Activated CD8-positive, alpha-beta memory T cell treated with anti-CD3 and anti-CD28 coated beads for 36 hours (primary cell): ENCODE data around the gene ASXL2. TPM values are rescaled to one million over a fixed set of nuclear protein-coding genes. Genes with fewer than 3 reads are reported as not detected.
"Not testable (repeated sequence)": the region's sequence is repeated elsewhere in the genome, so short reads cannot be mapped to it uniquely, and the experiment has no call there.

Experiments used
- CTCF ChIA-PET: fragments of 350-600 bp; sonication (Branson Sonifier 250); formaldehyde crosslinking; loops from one replicate; lab custom pipeline; 2021; ENCODE audit warnings: antibody characterized with exemption; lab: Charles Lee
- POLR2A ChIA-PET: fragments of 350-600 bp; sonication (Branson Sonifier 250); formaldehyde crosslinking; loops from one replicate; lab custom pipeline; 2021; ENCODE audit warnings: antibody characterized with exemption; lab: Charles Lee
- total RNA-seq, 2 experiments: library from RNA; stranded (reverse); gene quantifications; one replicate each; pipeline ENCODE4 v1.2.3, GENCODE V29; 2021

ASXL2 gene
- total RNA-seq, 2 experiments from 2014 or later, result 84.2 to 84.7 TPM

GRCh38 chr2:25735835-25736234 lies 142.5 kb downstream of the ASXL2 start:
- POLR2A ChIA-PET, result no interaction called here
- CTCF ChIA-PET, result no interaction called here

GRCh38 chr2:25728559-25728958 lies 149.7 kb downstream of the ASXL2 start:
- CTCF ChIA-PET, result no interaction called here
- POLR2A ChIA-PET, result no interaction called here

- ChIA-PET CTCF (no interaction called here), POLR2A (no interaction called here)
Observed at GRCh38 chr2:25726522-25726921, 151.8 kb downstream of the ASXL2 start.

- ChIA-PET CTCF (no interaction called here), POLR2A (no interaction called here)
Observed at GRCh38 chr2:25725877-25726276, 152.4 kb downstream of the ASXL2 start.

GRCh38 chr2:25724756-25725155 lies 153.5 kb downstream of the ASXL2 start:
- CTCF ChIA-PET, result no interaction called here

GRCh38 chr2:25722224-25722623 lies 156.1 kb downstream of the ASXL2 start:
- CTCF ChIA-PET, result interaction anchor here (0.5 kb wide), 1 partner anchor 510 kb away, joined by 3 read pairs; no protein-coding TSS in a partner anchor

More at GRCh38 chr2:25724756-25725155, 153.5 kb downstream of the ASXL2 start:
- POLR2A ChIA-PET, result no interaction called here

GRCh38 chr2:25720575-25720974 lies 157.7 kb downstream of the ASXL2 start:
- POLR2A ChIA-PET, result no interaction called here
- CTCF ChIA-PET, result no interaction called here

More at GRCh38 chr2:25722224-25722623, 156.1 kb downstream of the ASXL2 start:
- POLR2A ChIA-PET, result no interaction called here

GRCh38 chr2:25714740-25715139 lies 163.5 kb downstream of the ASXL2 start:
- ChIA-PET CTCF (no interaction called here), POLR2A (no interaction called here)

- ChIA-PET CTCF (no interaction called here), POLR2A (no interaction called here)
Observed at GRCh38 chr2:25712455-25712854, 165.8 kb downstream of the ASXL2 start.

- ChIA-PET POLR2A (interaction anchor here (0.6 kb wide), 1 partner anchor 170 kb away, joined by 3 read pairs; no protein-coding TSS in a partner anchor), CTCF (interaction anchor here (1.7 kb wide), 1 partner anchor 105 kb away, joined by 4 read pairs; no protein-coding TSS in a partner anchor)
Observed at GRCh38 chr2:25711675-25712354, 166.5 kb downstream of the ASXL2 start.

- ChIA-PET POLR2A (no interaction called here), CTCF (interaction anchor here (0.7 to 1.7 kb wide), 3 partner anchors 10 to 145 kb away, joined by 3 to 4 read pairs (median 3); no protein-coding TSS in a partner anchor)
Observed at GRCh38 chr2:25710750-25711149, 167.5 kb downstream of the ASXL2 start.

- ChIA-PET POLR2A (no interaction called here), CTCF (no interaction called here)
Observed at GRCh38 chr2:25709349-25709748, 168.9 kb downstream of the ASXL2 start.

GRCh38 chr2:25707927-25708590 lies 170.2 kb downstream of the ASXL2 start:
- ChIA-PET CTCF (interaction anchor here (0.5 to 1.0 kb wide), 2 partner anchors 16 to 100 kb away, joined by 3 to 5 read pairs; no protein-coding TSS in a partner anchor), POLR2A (no interaction called here)

- CTCF ChIA-PET, POLR2A ChIA-PET: not testable (repeated sequence)
Observed at GRCh38 chr2:25705575-25705974, 172.7 kb downstream of the ASXL2 start.

- ChIA-PET CTCF (interaction anchor here (0.9 kb wide), 1 partner anchor 95 kb away, joined by 4 read pairs; no protein-coding TSS in a partner anchor), POLR2A (interaction anchor here (0.6 kb wide), 2 partner anchors 38 to 392 kb away, joined by 3 to 5 read pairs; no protein-coding TSS in a partner anchor)
Observed at GRCh38 chr2:25701801-25702200, 176.5 kb downstream of the ASXL2 start.

- POLR2A ChIA-PET, result no interaction called here
Observed at GRCh38 chr2:25700221-25700660, 178.0 kb downstream of the ASXL2 start.

GRCh38 chr2:25699216-25699615 lies 179.1 kb downstream of the ASXL2 start:
- ChIA-PET CTCF (interaction anchor here (0.6 to 2.2 kb wide), 2 partner anchors 92 to 1651 kb away, joined by 3 to 7 read pairs; no protein-coding TSS in a partner anchor), POLR2A (no interaction called here)

More at GRCh38 chr2:25700221-25700660, 178.0 kb downstream of the ASXL2 start:
- CTCF ChIA-PET, result interaction anchor here (0.8 to 2.2 kb wide), 6 partner anchors 9 to 94 kb away, joined by 3 to 7 read pairs (median 3); no protein-coding TSS in a partner anchor

- ChIA-PET CTCF (interaction anchor here (1.1 to 2.2 kb wide), 2 partner anchors 9 to 92 kb away, joined by 3 to 7 read pairs; no protein-coding TSS in a partner anchor), POLR2A (no interaction called here)
Observed at GRCh38 chr2:25698752-25699151, 179.5 kb downstream of the ASXL2 start.

- POLR2A ChIA-PET, result no interaction called here
- CTCF ChIA-PET, result interaction anchor here (0.6 to 2.2 kb wide), 3 partner anchors 8 to 144 kb away, joined by 3 to 7 read pairs (median 3); no protein-coding TSS in a partner anchor
Observed at GRCh38 chr2:25697559-25698341, 180.5 kb downstream of the ASXL2 start.
